ENCODE data around the gene TCIRG1.

The TCIRG1 gene

GRCh38 chr11:68042219-68043028 lies 3.6 kb downstream of the TCIRG1 start:
- Histone ChIP-seq H3K4me3 (ENCODE audit: low read length) (no peak overlapping the region), H3K36me3 (ENCODE audit: control insufficient read depth, insufficient read depth, low read length, severe bottlenecking) (peaks cover 14% of the 10 kb centered on the region), H3K9me3 (ENCODE audit: control insufficient read depth, low read length) (no peaks in the 10 kb centered on the region), H3K9ac (ENCODE audit: low read length) (peak overlapping the region; percentile 67), H3K27me3 (replicated peaks; ENCODE audit: control insufficient read depth, insufficient read depth, low read length) (no peaks in the 10 kb centered on the region), H3K4me1 (ENCODE audit: control insufficient read depth, insufficient read depth, low read length) (peaks cover 37% of the 10 kb centered on the region)
- DNase-seq (ENCODE audit: low read depth) = no peak

- Histone ChIP-seq H3K27me3 (replicated peaks; ENCODE audit: control insufficient read depth, insufficient read depth, low read length) (no peaks in the 10 kb centered on the region), H3K9me3 (ENCODE audit: control insufficient read depth, low read length) (no peaks in the 10 kb centered on the region), H3K4me1 (ENCODE audit: control insufficient read depth, insufficient read depth, low read length) (peaks cover 33% of the 10 kb centered on the region), H3K9ac (ENCODE audit: low read length) (peak overlapping the region; percentile 67), H3K4me3 (ENCODE audit: low read length) (no peak overlapping the region), H3K36me3 (ENCODE audit: control insufficient read depth, insufficient read depth, low read length, severe bottlenecking) (peaks cover 16% of the 10 kb centered on the region)
- DNase-seq (ENCODE audit: low read depth) = no peak
Observed at GRCh38 chr11:68043029-68043348, 4.2 kb downstream of the TCIRG1 start.

- Histone ChIP-seq H3K9ac (ENCODE audit: low read length) (peak overlapping the region; percentile 67), H3K27me3 (replicated peaks; ENCODE audit: control insufficient read depth, insufficient read depth, low read length) (no peaks in the 10 kb centered on the region), H3K9me3 (ENCODE audit: control insufficient read depth, low read length) (no peaks in the 10 kb centered on the region), H3K36me3 (ENCODE audit: control insufficient read depth, insufficient read depth, low read length, severe bottlenecking) (peaks cover 19% of the 10 kb centered on the region), H3K4me3 (ENCODE audit: low read length) (no peak overlapping the region), H3K4me1 (ENCODE audit: control insufficient read depth, insufficient read depth, low read length) (peaks cover 27% of the 10 kb centered on the region)
- no peak for DNase-seq (ENCODE audit: low read depth)
Observed at GRCh38 chr11:68043349-68044144, 4.7 kb downstream of the TCIRG1 start.

- Histone ChIP-seq H3K4me3 (ENCODE audit: low read length) (no peak overlapping the region), H3K9ac (ENCODE audit: low read length) (no peak overlapping the region), H3K4me1 (ENCODE audit: control insufficient read depth, insufficient read depth, low read length) (peaks cover 24% of the 10 kb centered on the region), H3K27me3 (replicated peaks; ENCODE audit: control insufficient read depth, insufficient read depth, low read length) (no peaks in the 10 kb centered on the region), H3K36me3 (ENCODE audit: control insufficient read depth, insufficient read depth, low read length, severe bottlenecking) (peaks cover 24% of the 10 kb centered on the region), H3K9me3 (ENCODE audit: control insufficient read depth, low read length) (no peaks in the 10 kb centered on the region)
- DNase-seq (ENCODE audit: low read depth) = no peak
Observed at GRCh38 chr11:68044145-68044813, 5.5 kb downstream of the TCIRG1 start.

GRCh38 chr11:68044898-68045351 lies 6.1 kb downstream of the TCIRG1 start:
- H3K27me3 ChIP-seq (replicated peaks; ENCODE audit: control insufficient read depth, insufficient read depth, low read length) = no peaks in the 10 kb centered on the region
- DNase-seq (ENCODE audit: low read depth) = no peak
- H3K9ac ChIP-seq (ENCODE audit: low read length) = no peak overlapping the region
- H3K4me3 ChIP-seq (ENCODE audit: low read length) = no peak overlapping the region
- H3K4me1 ChIP-seq (ENCODE audit: control insufficient read depth, insufficient read depth, low read length) = peaks cover 19% of the 10 kb centered on the region
- no peaks in the 10 kb centered on the region for H3K9me3 ChIP-seq (ENCODE audit: control insufficient read depth, low read length)
- H3K36me3 ChIP-seq (ENCODE audit: control insufficient read depth, insufficient read depth, low read length, severe bottlenecking) = peaks cover 30% of the 10 kb centered on the region

GRCh38 chr11:68047437-68048290 lies 8.8 kb downstream of the TCIRG1 start:
- Histone ChIP-seq H3K4me1 (ENCODE audit: control insufficient read depth, insufficient read depth, low read length) (peaks cover 8% of the 10 kb centered on the region), H3K9ac (ENCODE audit: low read length) (no peak overlapping the region), H3K36me3 (ENCODE audit: control insufficient read depth, insufficient read depth, low read length, severe bottlenecking) (peaks cover 53% of the 10 kb centered on the region), H3K4me3 (ENCODE audit: low read length) (no peak overlapping the region), H3K9me3 (ENCODE audit: control insufficient read depth, low read length) (no peaks in the 10 kb centered on the region), H3K27me3 (replicated peaks; ENCODE audit: control insufficient read depth, insufficient read depth, low read length) (no peaks in the 10 kb centered on the region)
- DNase-seq (ENCODE audit: low read depth) = no peak

- H3K36me3 ChIP-seq (ENCODE audit: control insufficient read depth, insufficient read depth, low read length, severe bottlenecking) = peaks cover 59% of the 10 kb centered on the region
- H3K4me3 ChIP-seq (ENCODE audit: low read length) = no peak overlapping the region
- no peak overlapping the region for H3K9ac ChIP-seq (ENCODE audit: low read length)
- H3K4me1 ChIP-seq (ENCODE audit: control insufficient read depth, insufficient read depth, low read length) = no peaks in the 10 kb centered on the region
- no peaks in the 10 kb centered on the region for H3K9me3 ChIP-seq (ENCODE audit: control insufficient read depth, low read length)
- H3K27me3 ChIP-seq (replicated peaks; ENCODE audit: control insufficient read depth, insufficient read depth, low read length) = no peaks in the 10 kb centered on the region
- DNase-seq (ENCODE audit: low read depth) = no peak
Observed at GRCh38 chr11:68048681-68049508, 10.1 kb downstream of the TCIRG1 start.

GRCh38 chr11:68049509-68050370 lies 10.9 kb downstream of the TCIRG1 start:
- DNase-seq (ENCODE audit: low read depth) = no peak
- Histone ChIP-seq H3K27me3 (replicated peaks; ENCODE audit: control insufficient read depth, insufficient read depth, low read length) (no peaks in the 10 kb centered on the region), H3K4me1 (ENCODE audit: control insufficient read depth, insufficient read depth, low read length) (no peaks in the 10 kb centered on the region), H3K4me3 (ENCODE audit: low read length) (no peak overlapping the region), H3K36me3 (ENCODE audit: control insufficient read depth, insufficient read depth, low read length, severe bottlenecking) (peaks cover 55% of the 10 kb centered on the region), H3K9ac (ENCODE audit: low read length) (no peak overlapping the region), H3K9me3 (ENCODE audit: control insufficient read depth, low read length) (no peaks in the 10 kb centered on the region)

- H3K36me3 ChIP-seq (ENCODE audit: control insufficient read depth, insufficient read depth, low read length, severe bottlenecking) = peaks cover 49% of the 10 kb centered on the region
- no peak overlapping the region for H3K9ac ChIP-seq (ENCODE audit: low read length)
- no peak for DNase-seq (ENCODE audit: low read depth)
Observed at GRCh38 chr11:68050371-68050841, 11.6 kb downstream of the TCIRG1 start.

More at GRCh38 chr11:68050371-68050841, 11.6 kb downstream of the TCIRG1 start:
- Histone ChIP-seq H3K4me1 (ENCODE audit: control insufficient read depth, insufficient read depth, low read length) (no peaks in the 10 kb centered on the region), H3K9me3 (ENCODE audit: control insufficient read depth, low read length) (no peaks in the 10 kb centered on the region), H3K4me3 (ENCODE audit: low read length) (no peak overlapping the region), H3K27me3 (replicated peaks; ENCODE audit: control insufficient read depth, insufficient read depth, low read length) (no peaks in the 10 kb centered on the region)

Measured in adipocyte (in vitro differentiated cells).